ENCODE data around the gene RAVER2. TPM values are rescaled to one million over a fixed set of nuclear protein-coding genes. Genes with fewer than 3 reads are reported as not detected.
A peak's percentile ranks its signal among the peaks of the same experiment; 100 is the strongest.

The RAVER2 gene
- total RNA-seq, 1 donor from 2014 or later, result 10.1 TPM

GRCh38 chr1:64846573-64847430 is 101.9 kb downstream of the RAVER2 start:
- no peak for DNase-seq (ENCODE audit: low spot score)

- no peak for DNase-seq (ENCODE audit: low spot score)
Observed at GRCh38 chr1:64847666-64848065, 102.8 kb downstream of the RAVER2 start.

GRCh38 chr1:64848136-64848535 is 103.3 kb downstream of the RAVER2 start:
- DNase-seq (ENCODE audit: low spot score), result no peak

GRCh38 chr1:64848803-64849202 is 103.9 kb downstream of the RAVER2 start:
- no peak for DNase-seq (ENCODE audit: low spot score)

- no peak for DNase-seq (ENCODE audit: low spot score)
Observed at GRCh38 chr1:64849942-64850341, 105.1 kb downstream of the RAVER2 start.

GRCh38 chr1:64850846-64851245 is 106.0 kb downstream of the RAVER2 start:
- DNase-seq (ENCODE audit: low spot score), result no peak

- DNase-seq (ENCODE audit: low spot score), result no peak
Observed at GRCh38 chr1:64851664-64852063, 106.8 kb downstream of the RAVER2 start.

GRCh38 chr1:64854674-64855073 is 109.8 kb downstream of the RAVER2 start:
- no peak for DNase-seq (ENCODE audit: low spot score)

GRCh38 chr1:64855557-64855956 is 110.7 kb downstream of the RAVER2 start:
- no peak for DNase-seq (ENCODE audit: low spot score)

- DNase-seq (ENCODE audit: low spot score), result no peak
Observed at GRCh38 chr1:64856553-64856952, 111.7 kb downstream of the RAVER2 start.

GRCh38 chr1:64857347-64857746 is 112.5 kb downstream of the RAVER2 start:
- no peak for DNase-seq (ENCODE audit: low spot score)

- DNase-seq (ENCODE audit: low spot score), result peak; percentile 10
Observed at GRCh38 chr1:64861611-64862010, 116.7 kb downstream of the RAVER2 start.

- DNase-seq (ENCODE audit: low spot score), result peak; percentile 46
Observed at GRCh38 chr1:64864018-64864940, 119.4 kb downstream of the RAVER2 start.

- DNase-seq (ENCODE audit: low spot score), result no peak
Observed at GRCh38 chr1:64865105-64865757, 120.4 kb downstream of the RAVER2 start.

- no peak for DNase-seq (ENCODE audit: low spot score)
Observed at GRCh38 chr1:64866689-64867088, 121.8 kb downstream of the RAVER2 start.

GRCh38 chr1:64867266-64867665 is 122.4 kb downstream of the RAVER2 start:
- no peak for DNase-seq (ENCODE audit: low spot score)

GRCh38 chr1:64871256-64871655 is 126.4 kb downstream of the RAVER2 start:
- DNase-seq (ENCODE audit: low spot score), result no peak

- no peak for DNase-seq (ENCODE audit: low spot score)
Observed at GRCh38 chr1:64872067-64872466, 127.2 kb downstream of the RAVER2 start.

GRCh38 chr1:64873576-64873975 is 128.7 kb downstream of the RAVER2 start:
- DNase-seq (ENCODE audit: low spot score), result no peak

- DNase-seq (ENCODE audit: low spot score), result peak; percentile 20
Observed at GRCh38 chr1:64874666-64875065, 129.8 kb downstream of the RAVER2 start.

GRCh38 chr1:64875101-64875500 is 130.2 kb downstream of the RAVER2 start:
- DNase-seq (ENCODE audit: low spot score), result no peak

GRCh38 chr1:64875606-64876005 is 130.7 kb downstream of the RAVER2 start:
- DNase-seq (ENCODE audit: low spot score), result no peak

Measured in umbilical cord (tissue), 2 donors.